Embryonic facial prominence (tissue), 1 donor: ENCODE results near the gene NLRC5.
"Not testable (repeated sequence)": the region's sequence is repeated elsewhere in the genome, so short reads cannot be mapped to it uniquely, and the experiment has no call there.

Experiments
- DNase-seq: peaks from one replicate; pipeline ENCODE4 v3.0.0-alpha.2; 2016; ENCODE audit errors: extremely low spot score

NLRC5 gene

DNA sequence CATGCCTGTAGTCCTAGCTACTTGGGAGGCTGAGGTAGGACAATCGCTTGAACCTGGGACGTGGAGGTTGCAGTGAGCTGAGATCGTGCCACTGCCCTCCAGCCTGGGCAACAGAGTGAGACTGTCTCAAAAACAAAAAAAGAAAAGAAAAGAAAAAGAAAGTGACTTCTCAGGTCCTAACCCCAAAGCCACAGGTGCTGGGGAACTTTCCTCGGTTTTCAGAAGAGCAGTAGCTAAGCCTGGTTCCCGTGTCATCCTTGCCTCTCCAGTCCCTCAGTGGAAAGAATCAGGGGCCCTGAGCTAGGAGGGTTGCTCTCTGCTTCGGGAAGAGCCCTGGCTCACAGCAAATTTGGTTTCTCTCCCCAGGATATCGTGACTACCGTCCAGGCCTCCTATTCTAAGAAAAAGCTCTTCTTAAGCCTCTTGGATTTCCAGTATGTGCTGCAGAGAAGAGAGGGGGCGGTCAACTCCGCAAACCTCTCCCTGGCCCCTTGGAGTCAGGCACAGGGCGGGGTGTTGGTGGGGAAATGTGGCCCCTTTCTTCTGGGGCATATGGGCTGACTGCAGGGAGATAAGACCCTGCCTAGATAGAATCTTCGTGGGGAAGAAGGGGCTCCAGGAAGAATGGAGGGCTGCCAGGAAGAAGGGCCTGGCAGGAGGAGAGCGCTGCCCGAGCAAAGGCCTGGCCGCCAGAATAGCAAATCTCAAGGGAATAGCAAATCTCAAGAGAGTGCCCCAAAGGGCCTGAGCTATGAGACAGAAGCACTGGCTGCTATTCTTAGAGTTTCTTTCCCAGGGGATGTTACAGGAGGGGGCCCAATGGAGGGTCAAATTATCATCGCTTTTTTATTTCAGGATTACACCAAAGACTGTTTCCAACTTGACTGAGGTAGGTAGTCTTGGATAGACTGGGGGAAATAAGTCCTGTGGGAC lies 8.3 kb upstream of the NLRC5 start:
- DNase-seq = no peak

DNA sequence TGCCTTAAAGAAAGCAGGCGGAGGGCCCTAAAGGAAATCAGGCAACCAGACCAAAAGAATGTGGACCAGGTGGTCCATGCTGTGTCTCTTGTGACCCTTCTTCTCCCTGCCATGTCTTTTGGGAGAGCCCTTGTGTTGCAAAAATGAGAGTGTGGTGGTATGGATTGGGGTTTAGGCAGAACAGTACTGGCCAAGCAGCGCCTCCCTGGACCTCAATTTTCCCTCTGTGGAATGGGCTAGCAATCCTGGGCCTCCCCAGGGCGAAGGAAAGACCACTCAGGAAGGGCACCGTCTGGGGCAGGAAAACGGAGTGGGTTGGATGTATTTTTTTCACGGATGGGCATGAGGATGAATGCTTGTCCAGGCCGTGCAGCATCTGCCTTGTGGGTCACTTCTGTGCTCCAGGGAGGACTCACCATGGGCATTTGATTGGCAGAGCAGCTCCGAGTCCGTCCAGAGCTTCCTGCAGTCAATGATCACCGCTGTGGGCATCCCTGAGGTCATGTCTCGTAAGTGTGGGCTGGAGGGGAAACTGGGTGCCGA lies 7.6 kb upstream of the NLRC5 start:
- DNase-seq = no peak

DNA sequence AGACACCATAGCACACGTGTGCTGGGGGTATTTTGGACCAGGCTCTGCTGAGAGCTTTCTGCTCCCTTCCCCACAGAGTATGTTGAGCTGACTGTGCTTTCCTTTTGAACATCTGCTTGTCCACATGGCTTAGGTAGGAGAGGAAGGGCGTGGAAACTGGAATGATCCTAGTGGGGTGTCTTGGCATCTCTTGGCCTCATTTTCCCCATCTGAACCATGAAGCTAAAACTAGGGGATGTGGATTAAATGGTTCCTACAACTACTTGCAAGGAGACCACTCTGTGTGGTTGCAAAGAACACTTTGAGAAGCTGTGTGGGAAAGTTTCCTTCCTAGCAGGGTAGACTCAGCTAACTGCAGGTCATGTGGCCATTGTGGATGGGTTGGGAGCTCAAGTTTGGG lies 6.7 kb upstream of the NLRC5 start:
- no peak for DNase-seq

DNA sequence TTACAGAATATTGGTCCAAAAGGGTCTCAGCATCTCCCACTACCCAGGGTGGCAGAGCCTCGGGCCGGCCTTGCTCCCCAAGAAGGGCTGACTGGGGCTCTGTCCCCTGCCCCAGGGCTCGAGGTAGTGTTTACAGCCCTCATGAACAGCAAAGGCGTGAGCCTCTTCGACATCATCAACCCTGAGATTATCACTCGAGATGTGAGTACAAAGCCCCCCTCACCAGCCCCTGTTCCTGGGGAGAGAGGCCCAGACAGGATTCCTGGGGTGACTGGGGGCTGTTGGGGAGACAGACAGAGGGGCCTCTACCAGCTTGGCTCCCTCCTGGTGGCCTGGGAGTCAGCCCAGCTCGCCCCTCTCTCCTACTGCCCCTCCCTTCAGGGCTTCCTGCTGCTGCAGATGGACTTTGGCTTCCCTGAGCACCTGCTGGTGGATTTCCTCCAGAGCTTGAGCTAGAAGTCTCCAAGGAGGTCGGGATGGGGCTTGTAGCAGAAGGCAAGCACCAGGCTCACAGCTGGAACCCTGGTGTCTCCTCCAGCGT lies 6.1 kb upstream of the NLRC5 start:
- no peak for DNase-seq

DNA sequence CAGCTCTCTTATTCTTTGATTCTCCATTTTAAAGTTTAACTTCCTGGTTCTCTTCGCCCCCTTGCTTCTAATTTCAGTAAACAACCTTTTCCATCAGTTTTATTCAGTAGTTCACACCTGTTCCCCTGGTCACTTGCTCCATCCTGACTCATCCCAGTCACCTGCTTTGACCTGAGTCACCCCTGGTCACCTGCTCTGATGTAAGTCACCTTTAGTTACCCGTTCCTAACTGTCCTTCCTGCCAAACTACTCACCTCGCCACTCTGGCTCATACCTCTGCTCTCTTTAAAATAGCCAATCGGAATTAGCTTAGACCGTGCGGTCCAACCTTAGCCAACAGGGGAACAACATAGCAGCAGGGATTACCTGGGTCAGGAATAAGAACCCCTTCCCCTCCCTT lies 4.7 kb upstream of the NLRC5 start:
- no peak for DNase-seq

DNA sequence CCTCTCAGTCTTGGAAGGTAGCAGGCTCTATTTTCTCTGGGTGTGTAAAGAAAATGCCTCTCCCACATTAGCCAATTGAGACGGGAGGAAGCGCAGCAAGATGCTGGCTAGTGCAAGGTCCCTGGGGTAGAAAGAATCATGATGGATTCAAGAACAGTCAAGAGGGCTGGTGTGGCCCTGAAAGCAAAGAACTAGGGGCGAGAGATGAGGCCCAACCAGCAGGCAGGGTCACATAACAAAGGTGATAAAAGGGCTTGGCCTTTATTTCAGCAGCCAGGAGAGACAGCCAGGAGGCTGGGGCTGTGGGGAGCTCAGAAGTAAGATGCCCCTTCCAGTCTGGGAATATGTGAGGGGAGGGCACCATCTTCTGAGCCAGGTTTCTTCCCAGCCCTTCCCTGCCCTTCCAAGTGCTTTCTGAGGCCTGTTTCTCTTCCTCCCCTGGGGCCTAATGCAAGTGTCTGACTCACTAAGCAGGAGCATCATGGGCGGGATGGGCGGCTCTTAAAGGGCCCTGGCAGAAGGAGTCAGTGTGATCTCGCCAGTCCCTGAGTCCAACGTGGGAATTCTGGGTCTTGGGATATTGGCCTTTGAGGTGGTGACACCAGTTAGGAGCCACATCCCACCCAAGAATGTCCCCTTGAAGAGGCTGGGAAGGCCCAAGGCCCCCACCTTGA lies 3.9 kb upstream of the NLRC5 start:
- no peak for DNase-seq

DNA sequence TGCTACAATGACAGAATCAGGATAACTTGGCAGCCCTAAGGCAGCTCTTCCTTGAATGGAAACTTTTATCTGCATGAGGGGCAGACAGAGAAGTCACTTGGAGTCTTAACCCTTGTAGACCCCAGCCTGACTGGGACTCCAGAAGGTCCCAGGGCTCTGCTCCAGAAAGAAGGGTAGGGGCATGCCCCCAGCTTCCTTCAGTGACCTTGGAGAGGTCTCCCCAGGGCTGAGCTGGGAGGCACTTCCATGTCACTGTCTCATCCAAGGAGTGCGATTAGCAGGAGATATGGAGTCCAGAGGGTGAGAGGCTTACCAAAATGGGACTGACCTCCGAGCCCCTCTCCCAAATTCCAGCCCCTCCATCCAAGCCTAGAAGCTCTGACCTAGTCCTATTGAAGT lies 3.4 kb upstream of the NLRC5 start:
- DNase-seq = no peak

DNA sequence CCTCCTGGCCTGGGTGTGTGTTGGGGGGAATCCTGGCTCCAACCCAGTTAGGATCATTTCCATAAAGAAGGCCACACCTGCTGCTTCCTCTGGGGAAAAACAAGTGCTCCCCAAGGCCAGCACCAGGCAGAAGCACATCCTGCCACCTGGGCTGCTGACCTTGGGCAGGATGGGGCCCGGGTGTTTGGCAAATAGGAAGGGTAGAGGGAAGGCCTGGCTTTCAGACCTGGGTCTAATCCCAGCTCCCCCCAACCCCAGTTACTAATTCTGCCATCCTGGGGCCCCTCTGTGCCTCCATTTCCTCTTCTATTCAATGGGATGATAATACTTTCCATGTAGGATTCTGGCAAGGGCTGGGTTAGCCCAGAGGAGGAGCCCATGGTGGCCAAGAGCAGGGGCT lies 3.0 kb upstream of the NLRC5 start:
- DNase-seq = no peak

DNA sequence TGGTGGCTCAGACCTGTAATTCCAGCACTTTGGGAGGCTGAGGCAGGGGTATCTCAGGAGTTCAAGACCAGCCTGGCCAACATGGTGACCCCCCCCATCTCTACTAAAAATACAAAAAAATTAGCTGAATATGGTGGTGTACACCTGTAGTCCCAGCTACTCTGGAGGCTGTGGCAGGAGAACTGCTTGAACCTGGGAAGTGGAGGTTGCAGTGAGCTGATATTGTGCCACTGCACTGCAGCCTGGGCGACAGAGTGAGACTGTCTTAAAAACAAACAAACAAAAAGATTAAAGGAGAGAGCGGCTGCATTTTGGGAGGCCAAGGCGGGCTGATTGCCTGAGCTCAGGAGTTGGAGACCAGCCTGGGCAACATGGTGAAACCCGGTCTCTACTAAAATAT lies 2.4 kb upstream of the NLRC5 start:
- DNase-seq = not testable (repeated sequence)

DNA sequence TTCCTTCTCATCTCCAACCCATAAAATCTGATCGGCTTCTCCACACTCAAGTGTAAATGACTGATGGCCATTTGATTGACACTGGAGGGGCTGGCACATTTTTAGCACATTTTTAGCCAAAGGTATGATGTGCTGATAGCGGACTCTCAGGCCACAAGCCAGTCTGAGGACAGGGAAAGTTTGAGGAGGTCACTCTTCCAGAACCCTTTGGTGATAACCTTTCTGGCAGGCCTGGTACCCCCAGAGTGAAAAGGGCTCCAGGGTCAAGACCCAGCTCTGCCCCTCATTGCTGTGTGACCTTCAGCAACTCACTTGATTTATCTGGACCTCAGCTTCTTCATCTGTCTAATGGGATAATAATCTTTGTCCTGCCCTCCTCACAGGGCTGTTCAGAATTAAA lies 1.7 kb upstream of the NLRC5 start:
- no peak for DNase-seq

DNA sequence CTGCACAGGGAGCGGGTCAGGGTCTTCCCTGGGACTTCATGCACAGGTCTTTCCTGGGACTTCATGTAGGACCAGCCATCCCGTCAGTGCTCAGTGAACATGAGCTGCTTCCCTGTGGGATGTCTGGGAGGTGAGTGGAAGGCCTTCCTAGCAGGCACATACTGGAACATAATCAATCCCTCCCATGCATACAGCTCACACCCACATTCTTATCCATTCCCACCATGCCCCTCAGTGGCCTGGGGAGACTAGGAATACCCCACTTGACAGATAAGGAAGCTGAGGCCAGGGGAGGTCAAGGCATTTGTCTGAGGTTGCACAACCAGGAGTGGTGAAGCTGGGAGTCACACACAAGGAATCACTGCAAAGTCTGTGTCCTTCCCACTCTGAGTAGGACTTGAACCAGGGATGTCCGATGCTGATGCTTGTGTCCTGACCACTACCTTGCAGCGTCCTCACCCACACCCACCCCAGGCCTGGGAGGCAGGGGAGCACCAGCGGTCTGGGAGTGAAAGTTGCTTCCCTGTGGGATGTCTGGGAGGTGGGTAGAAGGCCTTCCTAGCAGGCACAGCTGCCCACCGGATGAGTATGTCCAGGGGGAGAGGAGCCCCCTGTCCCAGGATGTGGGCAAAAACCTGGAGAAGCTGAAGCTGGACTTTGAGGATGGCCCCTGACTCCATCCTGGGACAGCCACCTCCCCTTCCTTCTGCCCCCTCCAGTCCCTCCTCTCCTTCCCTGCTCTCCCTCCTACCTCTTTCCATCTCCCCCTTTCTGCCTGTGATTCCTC lies 1.0 kb upstream of the NLRC5 start:
- no peak for DNase-seq

DNA sequence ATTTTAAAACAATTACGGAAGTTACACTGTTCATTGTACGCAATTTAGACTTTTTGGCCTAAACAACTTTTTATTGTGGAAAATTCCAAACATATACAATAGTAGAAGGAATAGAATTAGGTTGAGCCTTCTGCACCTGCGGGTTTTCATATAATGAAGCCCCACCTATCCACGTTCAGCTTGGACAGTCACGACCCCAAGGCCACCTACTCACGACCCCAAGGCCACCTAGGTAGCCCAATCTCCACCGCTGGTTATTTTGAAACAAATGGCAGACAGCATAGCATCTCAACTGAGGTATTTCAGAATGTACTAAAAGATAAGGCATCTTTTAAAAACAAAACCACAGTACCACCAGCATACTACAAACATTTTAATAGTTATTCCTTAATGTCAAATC lies 631 bp downstream of the NLRC5 start:
- no peak for DNase-seq

DNA sequence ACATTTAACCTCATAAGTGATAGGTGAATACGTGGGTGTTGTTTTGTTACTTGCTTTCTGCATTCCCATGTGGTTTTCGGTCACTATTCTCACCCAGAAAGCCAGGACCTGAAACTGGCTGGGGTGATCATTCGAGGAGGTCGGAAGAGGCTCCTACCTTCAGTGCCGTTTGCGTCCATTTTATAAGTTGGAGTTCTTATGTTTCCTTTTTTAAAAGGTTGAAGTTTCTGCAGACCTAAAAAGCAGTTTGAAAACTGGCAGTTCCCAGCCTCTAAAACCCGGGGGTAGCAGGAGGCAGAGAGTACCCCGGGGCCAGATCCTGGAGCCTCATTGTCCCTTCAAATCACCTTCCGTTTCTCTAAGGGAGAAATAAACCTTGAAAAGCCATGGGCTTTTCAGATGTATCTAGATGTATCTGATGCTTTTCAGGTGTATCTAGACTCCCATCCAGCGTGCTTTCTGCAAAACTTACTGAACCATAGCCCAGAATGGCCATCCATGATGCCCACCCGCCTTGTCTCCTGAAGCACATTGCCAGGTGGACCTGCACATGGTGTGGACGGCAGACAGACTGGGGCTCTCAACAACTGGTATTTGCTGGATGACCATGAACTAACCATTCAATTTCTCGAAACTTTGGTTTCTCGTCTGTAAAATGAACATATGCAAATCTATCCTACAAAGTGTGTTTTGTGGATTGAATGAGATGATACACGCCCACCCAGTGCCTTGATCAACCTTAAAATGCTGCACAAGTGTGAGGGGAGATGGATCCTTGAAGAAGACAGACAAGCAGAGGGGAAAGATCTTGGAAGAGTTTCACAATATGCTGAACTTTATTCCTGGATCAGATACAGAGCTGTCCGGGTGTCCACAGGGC lies 1.3 kb downstream of the NLRC5 start:
- no peak for DNase-seq

DNA sequence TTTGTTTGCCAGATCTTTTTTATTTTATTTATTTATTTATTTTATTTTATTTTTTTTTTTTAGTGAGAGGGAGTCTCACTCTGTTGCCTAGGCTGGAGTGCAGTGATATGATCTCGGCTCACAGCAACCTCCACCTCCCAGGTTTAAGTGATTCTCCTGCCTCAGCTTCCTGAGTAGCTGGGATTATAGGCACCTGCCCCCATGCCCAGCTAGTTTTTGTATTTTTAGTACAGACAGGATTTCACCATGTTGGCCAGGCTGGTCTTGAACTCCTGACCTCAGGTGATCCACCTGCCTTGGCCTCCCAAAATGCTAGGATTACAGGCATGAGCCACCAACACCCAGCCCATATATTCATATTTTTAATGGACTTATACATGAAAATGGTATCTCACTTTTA lies 3.1 kb downstream of the NLRC5 start:
- DNase-seq = not testable (repeated sequence)

DNA sequence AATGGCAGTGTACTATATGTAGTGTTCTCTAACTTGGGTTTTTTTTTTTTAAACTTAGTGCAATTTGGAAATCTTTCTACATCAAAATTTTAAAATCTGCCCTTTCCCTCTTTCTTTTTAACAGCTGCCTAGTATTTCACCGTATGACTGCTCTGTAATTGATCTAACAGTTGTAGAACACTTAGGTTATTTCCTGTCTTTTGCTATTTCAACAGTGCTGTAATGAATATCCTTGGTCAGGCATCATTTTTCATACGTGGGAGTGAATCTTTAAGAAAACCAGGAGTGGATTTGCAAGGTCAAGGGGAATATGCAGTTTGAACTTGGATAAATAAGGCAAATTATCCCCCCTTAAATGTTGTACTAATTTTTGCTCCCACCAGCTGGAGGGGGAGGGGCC lies 3.8 kb downstream of the NLRC5 start:
- DNase-seq = no peak

DNA sequence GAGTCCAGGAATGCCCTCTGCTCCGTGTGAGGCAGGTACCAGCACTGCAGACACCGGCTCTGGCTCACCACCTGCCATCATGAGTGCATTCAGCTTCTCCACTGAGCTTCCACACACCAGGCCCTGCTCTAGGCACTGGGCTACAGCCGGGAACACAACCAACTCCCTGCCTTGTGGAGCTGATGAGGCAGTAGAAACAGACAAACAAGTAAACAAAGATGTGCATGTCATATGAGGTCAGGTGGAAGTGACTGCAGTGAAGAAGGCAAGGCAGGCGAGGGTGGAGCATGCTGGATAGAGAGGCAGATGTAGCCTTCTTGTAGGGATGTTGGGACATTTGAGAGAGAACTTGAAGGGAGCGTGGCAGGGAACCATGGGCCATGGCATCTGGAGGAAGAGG lies 5.0 kb downstream of the NLRC5 start:
- no peak for DNase-seq

DNA sequence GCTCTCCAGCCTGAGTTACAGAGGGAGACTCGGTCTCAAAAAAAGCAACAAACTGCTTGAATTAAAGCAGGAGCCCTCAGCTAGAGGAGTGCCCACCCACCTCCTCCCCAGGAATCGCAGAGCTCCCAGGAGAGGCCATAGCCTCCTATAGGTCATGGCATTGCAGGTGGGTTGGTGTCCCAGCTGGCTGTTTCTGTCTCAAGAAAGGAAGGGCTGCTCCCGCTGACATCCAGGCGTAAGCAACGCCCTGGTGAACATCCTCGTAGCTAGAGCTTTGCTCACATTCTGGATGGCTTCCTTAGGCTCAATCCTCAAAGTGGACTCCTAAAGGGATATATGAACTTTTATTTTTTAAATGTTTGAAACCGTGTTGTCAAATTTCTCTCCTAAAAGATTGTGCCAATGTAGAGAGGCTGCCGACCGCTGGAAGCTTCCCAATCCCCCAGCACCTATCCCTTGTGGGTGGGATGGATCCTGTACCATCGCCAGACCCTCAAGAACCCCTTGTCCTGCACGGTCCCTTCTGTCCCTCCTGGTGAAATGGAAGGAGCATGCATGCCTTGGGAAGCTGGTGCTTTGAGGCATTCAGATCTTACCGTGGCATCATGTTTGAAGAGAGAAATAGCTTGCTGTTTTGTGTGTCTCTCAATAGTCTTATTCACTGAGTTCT lies 5.9 kb downstream of the NLRC5 start:
- no peak for DNase-seq

DNA sequence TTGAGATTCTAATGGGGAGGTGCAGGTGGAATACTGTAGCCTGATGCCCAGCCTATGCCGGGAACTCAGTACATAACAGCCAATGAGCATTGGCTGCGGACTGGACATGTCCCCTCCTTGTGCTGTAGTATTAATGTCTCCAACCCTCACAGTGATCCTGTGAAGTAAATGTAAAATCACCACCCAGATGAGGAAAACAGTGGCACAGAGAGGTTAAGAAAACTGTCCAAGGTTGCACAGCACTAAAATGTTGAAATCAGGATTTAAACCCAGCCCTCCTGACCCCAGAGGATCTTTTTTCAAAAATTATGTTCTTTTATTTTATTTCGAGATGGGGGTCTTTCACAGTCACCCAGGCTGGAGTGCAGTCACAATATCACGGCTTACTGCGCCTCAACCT lies 7.9 kb downstream of the NLRC5 start:
- no peak for DNase-seq

DNA sequence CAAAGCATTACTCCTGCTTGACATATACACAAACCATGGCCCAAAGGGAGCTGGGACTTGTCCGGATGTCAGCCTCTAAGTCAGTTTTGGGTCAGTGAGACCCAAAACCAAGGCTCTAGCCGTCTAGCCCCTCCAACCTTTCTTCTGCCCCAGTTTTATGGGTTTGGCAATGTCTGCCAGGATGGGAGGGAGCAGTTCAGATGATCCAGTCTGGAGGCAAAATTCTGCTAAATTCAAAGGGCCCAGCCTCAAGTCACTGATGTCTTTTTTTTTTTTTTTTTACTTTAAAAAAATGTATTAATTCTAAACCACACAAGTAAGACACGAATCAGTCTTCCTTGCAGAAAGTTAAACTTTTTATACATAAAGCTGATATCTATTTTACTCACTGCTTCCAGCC lies 8.6 kb downstream of the NLRC5 start:
- DNase-seq = no peak

DNA sequence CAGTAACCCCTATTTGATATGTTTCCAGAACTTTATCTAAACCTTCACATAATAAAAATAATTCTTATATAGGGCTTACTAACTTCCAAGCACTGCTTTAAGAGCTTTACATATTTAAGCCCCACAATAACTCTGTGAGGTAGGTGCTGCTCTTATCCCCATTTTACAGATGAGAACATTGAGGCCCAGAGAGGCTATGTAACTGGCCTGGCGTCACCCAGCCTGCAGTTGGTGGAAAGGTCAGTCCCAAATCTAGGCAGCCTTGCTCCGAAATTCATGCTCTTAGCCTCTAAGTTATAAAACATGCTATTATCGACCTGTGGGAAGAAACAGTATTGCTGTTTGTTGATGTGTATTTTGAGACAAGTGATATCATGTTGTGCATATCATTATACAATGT lies 9.0 kb downstream of the NLRC5 start:
- DNase-seq = no peak
